ENCODE measurements around the gene CD6.

The CD6 gene

DNA sequence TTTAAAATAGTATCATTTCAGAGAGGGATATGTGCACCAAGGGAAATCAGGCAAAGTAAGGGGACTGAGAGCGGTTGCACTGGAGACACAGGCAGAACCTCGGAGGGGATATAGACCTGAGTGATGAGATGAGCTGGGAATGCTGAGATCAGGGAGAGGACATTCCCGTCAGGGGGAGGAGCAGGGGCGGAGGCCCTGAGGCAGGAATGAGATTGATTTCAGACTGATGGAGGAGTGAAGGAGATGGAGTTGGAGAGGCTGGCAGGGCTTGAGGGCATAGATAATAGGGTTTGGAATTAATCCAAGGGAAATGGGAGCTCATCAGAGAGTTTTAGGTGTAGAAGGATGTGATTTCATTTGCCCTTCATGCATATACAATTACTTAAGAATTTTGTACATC lies 13.2 kb downstream of the CD6 start:
- DNase-seq = peak; percentile 75
- H2BK120ac ChIP-seq (ENCODE audit: low read depth, low read length) = no peak overlapping the region
- H3K27me3 ChIP-seq (ENCODE audit: insufficient read depth, low read length, poor library complexity) = no peaks in the 10 kb centered on the region

DNA sequence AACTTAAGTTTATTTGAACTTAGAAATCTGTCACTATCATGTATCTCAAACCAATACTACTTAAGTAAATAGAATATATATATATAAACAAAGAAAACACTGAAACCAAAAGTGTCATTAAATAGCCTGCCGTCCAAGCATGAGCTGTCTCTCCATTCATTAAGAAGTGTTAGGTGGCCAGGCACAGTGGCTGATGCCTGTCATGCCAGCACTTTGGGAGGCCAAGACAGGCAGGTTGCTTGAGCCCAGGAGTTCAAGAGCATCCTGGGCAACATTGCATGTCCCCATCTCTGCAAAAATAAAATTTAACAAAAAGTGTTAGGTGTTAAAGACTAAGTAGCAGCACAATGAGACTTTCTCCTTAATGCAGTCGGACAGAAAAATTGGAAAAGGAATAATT lies 14.0 kb downstream of the CD6 start:
- Histone ChIP-seq H3K27ac (ENCODE audit: low read depth, low read length) (no peak overlapping the region), H4K8ac (ENCODE audit: low read depth, low read length) (no peak overlapping the region), H2BK120ac (ENCODE audit: low read depth, low read length) (no peak overlapping the region), H3K4me1 (ENCODE audit: control insufficient read depth, low read depth, low read length) (no peaks in the 10 kb centered on the region), H2BK5ac (ENCODE audit: low read length) (no peak overlapping the region), H3K79me1 (ENCODE audit: low read length) (no peaks in the 10 kb centered on the region), H2BK15ac (replicated peaks; ENCODE audit: low read depth) (no peak overlapping the region), H3K4ac (ENCODE audit: low read depth, low read length) (no peak overlapping the region), H3K23ac (ENCODE audit: low read length) (no peak overlapping the region), H2AK5ac (ENCODE audit: low read length) (no peak overlapping the region), H3K18ac (ENCODE audit: low read length) (no peak overlapping the region), H3K36me3 (ENCODE audit: control insufficient read depth, insufficient read depth, low read length) (no peaks in the 10 kb centered on the region), H3K79me2 (ENCODE audit: control insufficient read depth, insufficient read depth, low read length) (no peaks in the 10 kb centered on the region), H3K56ac (ENCODE audit: low read length) (no peak overlapping the region), H3K9ac (ENCODE audit: low read length) (no peak overlapping the region), H3K4me3 (ENCODE audit: low read length) (no peak overlapping the region), H3K27me3 (ENCODE audit: insufficient read depth, low read length, poor library complexity) (no peaks in the 10 kb centered on the region), H3K4me2 (ENCODE audit: low read length) (no peak overlapping the region), H4K5ac (ENCODE audit: low read length) (no peak overlapping the region)
- DNase-seq = no peak
- WGBS (ENCODE audit: extremely low coverage, insufficient coverage, low lambda C conversion rate) = no CpG with 5 or more reads among the region's 2 CpGs

More for the DNA sequence above, 13.2 kb downstream of the CD6 start:
- Histone ChIP-seq H4K5ac (ENCODE audit: low read length) (no peak overlapping the region), H3K79me1 (ENCODE audit: low read length) (no peaks in the 10 kb centered on the region), H3K56ac (ENCODE audit: low read length) (no peak overlapping the region), H3K4me2 (ENCODE audit: low read length) (no peak overlapping the region), H2BK15ac (replicated peaks; ENCODE audit: low read depth) (no peak overlapping the region), H3K23ac (ENCODE audit: low read length) (no peak overlapping the region), H2AK5ac (ENCODE audit: low read length) (no peak overlapping the region), H3K18ac (ENCODE audit: low read length) (no peak overlapping the region), H3K4me1 (ENCODE audit: control insufficient read depth, low read depth, low read length) (no peaks in the 10 kb centered on the region), H2BK5ac (ENCODE audit: low read length) (no peak overlapping the region), H3K79me2 (ENCODE audit: control insufficient read depth, insufficient read depth, low read length) (no peaks in the 10 kb centered on the region), H3K27ac (ENCODE audit: low read depth, low read length) (no peak overlapping the region), H3K4ac (ENCODE audit: low read depth, low read length) (no peak overlapping the region), H3K9ac (ENCODE audit: low read length) (no peak overlapping the region), H3K4me3 (ENCODE audit: low read length) (no peak overlapping the region), H4K8ac (ENCODE audit: low read depth, low read length) (no peak overlapping the region), H3K36me3 (ENCODE audit: control insufficient read depth, insufficient read depth, low read length) (no peaks in the 10 kb centered on the region)
- WGBS (ENCODE audit: extremely low coverage, insufficient coverage, low lambda C conversion rate) = no CpG with 5 or more reads among the region's 4 CpGs

DNA sequence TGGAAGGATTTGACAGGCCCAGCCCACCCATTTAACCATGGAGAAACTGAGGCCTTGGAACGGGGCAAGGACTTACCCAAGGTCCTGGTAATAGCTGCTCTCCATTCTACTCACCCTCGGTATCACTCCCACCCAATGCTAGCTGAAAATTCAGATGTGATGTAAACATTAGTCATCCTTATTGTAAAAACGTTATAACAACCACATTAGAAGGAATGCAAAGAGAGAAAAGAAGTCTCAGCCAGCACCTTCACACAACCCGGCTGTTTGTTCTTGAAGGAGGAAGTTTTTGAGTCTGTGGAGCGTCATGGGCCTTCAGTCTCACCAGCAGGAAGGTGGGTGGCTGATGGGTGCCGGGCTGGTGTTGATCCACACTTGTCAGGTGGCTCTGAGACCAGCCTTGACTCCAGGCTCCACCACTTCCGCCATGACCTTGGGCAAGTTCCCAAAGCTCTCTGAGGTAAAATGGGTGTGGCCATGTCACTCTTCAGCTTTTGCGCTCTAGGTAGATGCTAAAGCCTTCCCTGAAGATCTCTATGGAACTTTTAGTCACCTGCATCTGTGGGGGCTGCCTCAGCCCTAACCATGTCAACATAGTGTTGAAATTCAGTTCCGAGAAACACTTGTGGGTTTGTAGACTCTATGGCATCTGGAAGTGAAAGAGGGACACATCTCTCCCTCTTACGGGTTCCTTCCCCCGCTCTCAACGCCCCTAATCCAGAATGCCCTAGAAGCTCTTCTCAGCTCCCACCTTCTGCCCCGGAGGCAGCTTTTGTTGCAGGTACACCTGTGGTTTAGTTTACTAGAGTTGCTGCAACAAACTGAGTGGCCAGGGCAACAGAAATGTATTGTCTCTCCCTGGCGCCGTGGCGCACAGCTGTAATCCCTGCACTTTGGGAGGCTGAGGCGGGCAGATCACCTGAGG lies 14.8 kb downstream of the CD6 start:
- no peak overlapping the region for H3K23ac ChIP-seq (ENCODE audit: low read length)
- H2BK120ac ChIP-seq (ENCODE audit: low read depth, low read length) = no peak overlapping the region
- H3K27ac ChIP-seq (ENCODE audit: low read depth, low read length) = no peak overlapping the region
- no peaks in the 10 kb centered on the region for H3K36me3 ChIP-seq (ENCODE audit: control insufficient read depth, insufficient read depth, low read length)
- no peak overlapping the region for H2BK5ac ChIP-seq (ENCODE audit: low read length)
- H3K27me3 ChIP-seq (ENCODE audit: insufficient read depth, low read length, poor library complexity) = no peaks in the 10 kb centered on the region
- H3K79me1 ChIP-seq (ENCODE audit: low read length) = no peaks in the 10 kb centered on the region
- H3K4ac ChIP-seq (ENCODE audit: low read depth, low read length) = no peak overlapping the region
- no peak overlapping the region for H4K8ac ChIP-seq (ENCODE audit: low read depth, low read length)
- no peak overlapping the region for H3K18ac ChIP-seq (ENCODE audit: low read length)
- no peak for DNase-seq
- H4K5ac ChIP-seq (ENCODE audit: low read length) = no peak overlapping the region
- no peak overlapping the region for H2AK5ac ChIP-seq (ENCODE audit: low read length)
- no peaks in the 10 kb centered on the region for H3K79me2 ChIP-seq (ENCODE audit: control insufficient read depth, insufficient read depth, low read length)
- H2BK15ac ChIP-seq (replicated peaks; ENCODE audit: low read depth) = no peak overlapping the region
- H3K56ac ChIP-seq (ENCODE audit: low read length) = no peak overlapping the region
- H3K4me3 ChIP-seq (ENCODE audit: low read length) = no peak overlapping the region
- no peak overlapping the region for H3K9ac ChIP-seq (ENCODE audit: low read length)
- no peak overlapping the region for H3K4me2 ChIP-seq (ENCODE audit: low read length)
- no CpG with 5 or more reads among the region's 17 CpGs for WGBS (ENCODE audit: extremely low coverage, insufficient coverage, low lambda C conversion rate)
- no peaks in the 10 kb centered on the region for H3K4me1 ChIP-seq (ENCODE audit: control insufficient read depth, low read depth, low read length)

DNA sequence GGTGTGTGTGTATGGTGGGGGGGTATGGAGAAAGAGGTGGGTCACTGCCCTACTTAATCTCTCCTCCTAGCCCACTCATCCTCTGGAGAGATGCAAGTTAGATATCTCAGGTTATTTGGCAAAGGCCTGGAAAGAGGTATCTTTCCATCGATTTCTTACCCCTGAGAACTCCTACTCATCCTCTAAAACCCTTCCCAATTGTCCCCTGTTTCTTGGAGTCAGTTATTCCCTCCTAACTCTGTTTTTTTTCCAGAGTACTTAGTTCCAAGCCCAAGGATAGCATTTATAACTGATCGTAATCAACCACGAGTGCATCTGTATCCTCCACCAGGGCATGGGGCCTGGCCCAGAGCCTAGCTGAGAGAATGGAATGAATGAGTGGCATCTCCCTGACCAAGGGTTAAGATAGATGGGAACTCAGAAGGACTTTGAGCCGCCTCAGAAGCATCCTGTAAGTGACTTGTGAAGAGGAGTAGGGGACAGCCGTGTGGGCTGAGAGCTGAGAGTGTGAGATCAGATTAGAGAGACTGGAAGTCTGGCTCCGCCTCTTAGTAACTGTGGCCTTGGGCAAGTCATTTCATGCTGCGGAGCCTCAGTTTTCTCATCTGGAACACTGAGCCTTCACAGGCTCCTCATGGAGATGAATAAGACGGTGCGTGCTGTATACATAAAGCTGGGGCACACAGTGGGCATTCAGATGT lies 16.2 kb downstream of the CD6 start:
- Histone ChIP-seq H2BK120ac (ENCODE audit: low read depth, low read length) (no peak overlapping the region), H4K8ac (ENCODE audit: low read depth, low read length) (no peak overlapping the region), H3K4me1 (ENCODE audit: control insufficient read depth, low read depth, low read length) (no peaks in the 10 kb centered on the region), H2BK15ac (replicated peaks; ENCODE audit: low read depth) (no peak overlapping the region), H3K4me3 (ENCODE audit: low read length) (no peak overlapping the region), H4K5ac (ENCODE audit: low read length) (no peak overlapping the region), H3K36me3 (ENCODE audit: control insufficient read depth, insufficient read depth, low read length) (no peaks in the 10 kb centered on the region), H3K79me2 (ENCODE audit: control insufficient read depth, insufficient read depth, low read length) (no peaks in the 10 kb centered on the region), H3K79me1 (ENCODE audit: low read length) (no peaks in the 10 kb centered on the region), H3K23ac (ENCODE audit: low read length) (no peak overlapping the region), H2AK5ac (ENCODE audit: low read length) (no peak overlapping the region), H3K27ac (ENCODE audit: low read depth, low read length) (no peak overlapping the region), H2BK5ac (ENCODE audit: low read length) (no peak overlapping the region), H3K56ac (ENCODE audit: low read length) (no peak overlapping the region), H3K27me3 (ENCODE audit: insufficient read depth, low read length, poor library complexity) (no peaks in the 10 kb centered on the region), H3K9ac (ENCODE audit: low read length) (no peak overlapping the region), H3K4ac (ENCODE audit: low read depth, low read length) (no peak overlapping the region), H3K4me2 (ENCODE audit: low read length) (no peak overlapping the region), H3K18ac (ENCODE audit: low read length) (no peak overlapping the region)
- no peak for DNase-seq
- WGBS (ENCODE audit: extremely low coverage, insufficient coverage, low lambda C conversion rate) = no CpG with 5 or more reads among the region's 9 CpGs

DNA sequence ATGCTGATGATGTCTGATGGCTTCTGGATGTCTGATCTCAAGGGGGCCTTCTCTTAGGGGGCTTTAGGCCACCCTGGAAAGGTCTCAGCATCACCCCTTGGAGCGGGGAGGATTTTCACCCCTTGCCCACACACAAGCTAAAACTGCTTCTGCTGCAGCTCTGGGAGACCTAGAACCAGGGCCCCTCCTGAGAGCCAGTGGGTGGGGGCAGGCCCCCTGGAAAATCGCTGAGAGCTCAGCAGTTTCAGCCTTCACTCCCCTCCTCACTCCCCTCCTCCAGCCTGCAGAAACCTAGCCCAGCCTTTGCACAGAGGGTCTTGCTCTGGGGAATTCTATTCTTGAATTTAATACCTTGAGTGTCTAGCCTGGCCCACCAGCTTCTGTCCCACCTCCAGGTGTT lies 17.2 kb downstream of the CD6 start:
- Histone ChIP-seq H4K5ac (ENCODE audit: low read length) (no peak overlapping the region), H3K4me1 (ENCODE audit: control insufficient read depth, low read depth, low read length) (no peaks in the 10 kb centered on the region), H3K4me2 (ENCODE audit: low read length) (no peak overlapping the region), H2BK120ac (ENCODE audit: low read depth, low read length) (no peak overlapping the region), H3K4ac (ENCODE audit: low read depth, low read length) (no peak overlapping the region), H2BK15ac (replicated peaks; ENCODE audit: low read depth) (no peak overlapping the region), H3K36me3 (ENCODE audit: control insufficient read depth, insufficient read depth, low read length) (no peaks in the 10 kb centered on the region), H3K79me1 (ENCODE audit: low read length) (no peaks in the 10 kb centered on the region), H3K79me2 (ENCODE audit: control insufficient read depth, insufficient read depth, low read length) (no peaks in the 10 kb centered on the region), H4K8ac (ENCODE audit: low read depth, low read length) (no peak overlapping the region), H2BK5ac (ENCODE audit: low read length) (no peak overlapping the region), H3K56ac (ENCODE audit: low read length) (no peak overlapping the region), H3K18ac (ENCODE audit: low read length) (no peak overlapping the region), H3K9ac (ENCODE audit: low read length) (no peak overlapping the region), H2AK5ac (ENCODE audit: low read length) (no peak overlapping the region), H3K27me3 (ENCODE audit: insufficient read depth, low read length, poor library complexity) (no peaks in the 10 kb centered on the region), H3K4me3 (ENCODE audit: low read length) (no peak overlapping the region), H3K23ac (ENCODE audit: low read length) (no peak overlapping the region), H3K27ac (ENCODE audit: low read depth, low read length) (no peak overlapping the region)
- DNase-seq = no peak
- no CpG with 5 or more reads among the region's 2 CpGs for WGBS (ENCODE audit: extremely low coverage, insufficient coverage, low lambda C conversion rate)

Data from mesendoderm (in vitro differentiated cells).